ENCODE results near the gene PARD6G. TPM values are rescaled to one million over a fixed set of nuclear protein-coding genes. Genes with fewer than 3 reads are reported as not detected.
"Not testable (repeated sequence)": the region's sequence is repeated elsewhere in the genome, so short reads cannot be mapped to it uniquely, and the experiment has no call there.

PARD6G gene
- total and polyA plus RNA-seq, 2 of the 8 experiments (the other 6 are each of a cell fraction or from before 2014, with no cell fraction given): 11.3 to 17.9 TPM

GRCh38 chr18:80219488-80219887 is 27.8 kb downstream of the PARD6G start:
- H2BK120ac ChIP-seq (replicated peaks; ENCODE audit: low read depth, low read length); H3K79me2 ChIP-seq (ENCODE audit: control insufficient read depth in 1 of 2, insufficient read depth in 2 of 2, low read length in 2 of 2): not testable (repeated sequence)

More at GRCh38 chr18:80219488-80219887, 27.8 kb downstream of the PARD6G start:
- H4K5ac ChIP-seq (ENCODE audit: insufficient read length, low read depth, low read length); H3K4me2 ChIP-seq (ENCODE audit: insufficient read depth in 1 of 2, low read depth in 2 of 2, low read length in 2 of 2); H2AFZ ChIP-seq (ENCODE audit: low read length); H3K4me1 ChIP-seq (replicated peaks in 1 of 4; ENCODE audit: control insufficient read depth in 3 of 4, insufficient read depth in 4 of 4, low read length in 3 of 4); H3K18ac ChIP-seq (ENCODE audit: extremely low read depth, low read length); H2BK12ac ChIP-seq (ENCODE audit: low read depth, low read length); H3K27me3 ChIP-seq (replicated peaks in 1 of 4; ENCODE audit: control insufficient read depth in 3 of 4, extremely low read depth in 1 of 4, insufficient read depth in 3 of 4, low read length in 3 of 4); H4K91ac ChIP-seq (replicated peaks; ENCODE audit: insufficient read length, low read length); H4K8ac ChIP-seq (ENCODE audit: extremely low read depth, insufficient read depth, low read length); H3K23ac ChIP-seq (ENCODE audit: insufficient read length); H3K9me3 ChIP-seq (ENCODE audit: insufficient read depth in 2 of 2, low read depth in 1 of 2, low read length in 1 of 2); H2AK5ac ChIP-seq (ENCODE audit: low read depth, low read length); H2BK15ac ChIP-seq (ENCODE audit: low read length); H3K9ac ChIP-seq (replicated peaks in 1 of 4; ENCODE audit: extremely low read depth in 1 of 4, low read depth in 3 of 4, low read length in 3 of 4); H2BK20ac ChIP-seq (ENCODE audit: low read length); H3K56ac ChIP-seq (replicated peaks; ENCODE audit: insufficient read length, low read depth, low read length); H2BK5ac ChIP-seq (ENCODE audit: low read depth, low read length); H3K14ac ChIP-seq (ENCODE audit: insufficient read length); H3K27ac ChIP-seq (ENCODE audit: low read depth, low read length); DNase-seq (ENCODE audit: low read depth in 1 of 2, low spot score in 2 of 2); H3K23me2 ChIP-seq (ENCODE audit: low read depth, low read length); H4K20me1 ChIP-seq (replicated peaks in 1 of 2; ENCODE audit: control insufficient read depth in 1 of 2, insufficient read depth in 2 of 2, low read length in 2 of 2); H3K4ac ChIP-seq (replicated peaks; ENCODE audit: insufficient read length, low read depth, low read length); H3K79me1 ChIP-seq (ENCODE audit: low read depth, low read length); FAIRE-seq; H3K4me3 ChIP-seq (ENCODE audit: extremely low read depth in 1 of 4, insufficient read depth in 2 of 4, low read depth in 3 of 4, low read length in 4 of 4); H3K36me3 ChIP-seq (ENCODE audit: control insufficient read depth in 2 of 4, insufficient read depth in 4 of 4, low read length in 3 of 4): not testable (repeated sequence)
- ChIA-PET CTCF (ENCODE audit: partially characterized antibody) (interaction anchor here (0.7 to 1.6 kb wide), 2 partner anchors 19 to 27 kb away, joined by 3 to 6 read pairs; no protein-coding TSS in a partner anchor), POLR2A (ENCODE audit: partially characterized antibody) (interaction anchor here (2.1 kb wide), 1 partner anchor 22 kb away, joined by 4 read pairs; no protein-coding TSS in a partner anchor)
- WGBS, 2 experiments (ENCODE audit: extremely low coverage in 1 of 2, insufficient coverage in 1 of 2, insufficient read length in 1 of 2, insufficient replicate concordance in 2 of 2, low coverage in 1 of 2, low lambda C conversion rate in 2 of 2, missing lambda C conversion rate in 1 of 2): 92% methylated on average over 4 of the region's 4 CpGs; no CpG with 5 or more reads in 1 of the 2 experiments

Data from H1 (cell line).